Astrocyte (in vitro differentiated cells and primary cell): ENCODE data around the gene HNRNPC. TPM values are rescaled to one million over a fixed set of nuclear protein-coding genes. Genes with fewer than 3 reads are reported as not detected.

Experiments used
- DNase-seq: peaks from one replicate; pipeline ENCODE4 v3.0.0-alpha.2; 2010; ENCODE audit warnings: low read depth
- FAIRE-seq: peaks from 2 replicates; lab custom pipeline; 2011; peaks lifted over from hg19 to GRCh38; lab: Jason Lieb, UNC
- H2AFZ ChIP-seq: 2 replicates; pipeline ENCODE4 v1.6.0; 2012; ENCODE audit warnings: low read depth, low read length, inconsistent platforms
- H3K27ac ChIP-seq: 2 replicates; pipeline ENCODE4 v1.5.1; 2011; ENCODE audit warnings: low read depth, low read length, inconsistent platforms
- H3K27me3 ChIP-seq: 2 replicates; pipeline ENCODE4 v1.6.0; 2011; ENCODE audit warnings: low read length, inconsistent platforms; ENCODE audit not compliant: insufficient read depth
- H3K36me3 ChIP-seq: 2 replicates; pipeline ENCODE4 v1.5.1; 2011; ENCODE audit warnings: low read length, inconsistent platforms; ENCODE audit not compliant: insufficient read depth
- H3K4me1 ChIP-seq: 2 replicates; pipeline ENCODE4 v1.5.1; 2011; ENCODE audit warnings: low read length, inconsistent platforms; ENCODE audit not compliant: insufficient read depth
- H3K4me2 ChIP-seq: 2 replicates; pipeline ENCODE4 v1.6.0; 2012; ENCODE audit warnings: low read length, inconsistent platforms
- H3K4me3 ChIP-seq: 2 replicates; pipeline ENCODE4 v1.5.1; 2011; ENCODE audit warnings: low read depth, mild to moderate bottlenecking, low read length, inconsistent platforms; ENCODE audit not compliant: insufficient read depth
- H3K79me2 ChIP-seq: 2 replicates; pipeline ENCODE4 v1.6.0; 2012; ENCODE audit warnings: mild to moderate bottlenecking, low read length, inconsistent platforms; ENCODE audit not compliant: insufficient read depth
- H3K9ac ChIP-seq: 2 replicates; pipeline ENCODE4 v1.6.0; 2012; ENCODE audit warnings: mild to moderate bottlenecking, low read length, inconsistent platforms
- H3K9me3 ChIP-seq: 2 replicates; pipeline ENCODE4 v1.5.1; 2012; ENCODE audit warnings: low read depth, mild to moderate bottlenecking, low read length, inconsistent platforms; ENCODE audit not compliant: insufficient read depth
- H4K20me1 ChIP-seq: 2 replicates; pipeline ENCODE4 v1.6.0; 2012; ENCODE audit warnings: low read length, inconsistent platforms; ENCODE audit not compliant: insufficient read depth
- H3K27ac Mint-ChIP-seq: one replicate; pipeline ENCODE4 v1.8.0; 2021; ENCODE audit warnings: mild to moderate bottlenecking, mixed read lengths; ENCODE audit not compliant: unreplicated experiment
- H3K27me3 Mint-ChIP-seq: one replicate; pipeline ENCODE4 v1.8.0; 2021; ENCODE audit warnings: low read depth, mixed read lengths; ENCODE audit not compliant: unreplicated experiment
- H3K36me3 Mint-ChIP-seq: one replicate; pipeline ENCODE4 v1.8.0; 2021; ENCODE audit warnings: low read depth, mixed read lengths; ENCODE audit not compliant: unreplicated experiment
- H3K4me1 Mint-ChIP-seq: one replicate; pipeline ENCODE4 v1.8.0; 2021; ENCODE audit warnings: low read depth, mixed read lengths; ENCODE audit not compliant: unreplicated experiment
- H3K4me3 Mint-ChIP-seq: one replicate; pipeline ENCODE4 v1.8.0; 2021; ENCODE audit warnings: mild to moderate bottlenecking, moderate library complexity, mixed read lengths; ENCODE audit not compliant: unreplicated experiment
- H3K9me3 Mint-ChIP-seq: one replicate; pipeline ENCODE4 v1.8.0; 2021; ENCODE audit warnings: mild to moderate bottlenecking, mixed read lengths; ENCODE audit not compliant: unreplicated experiment
- CTCF ChIP-seq: IDR thresholded peaks from 2 replicates; pipeline ENCODE4 v1.5.1; 2011; ENCODE audit warnings: low read depth, mild to moderate bottlenecking, inconsistent platforms, low read length, moderate library complexity; ENCODE audit not compliant: insufficient read depth
- EZH2 ChIP-seq: IDR thresholded peaks from 2 replicates; pipeline ENCODE4 v1.6.1; 2012; ENCODE audit warnings: mild to moderate bottlenecking, low read length, inconsistent platforms; ENCODE audit not compliant: insufficient read depth
- total RNA-seq: library from RNA; stranded (reverse); gene quantifications from 2 replicates; pipeline ENCODE4 v1.2.1, GENCODE V29; 2021

HNRNPC gene
- total RNA-seq, 1 donor from 2014 or later = 525 TPM

- Histone ChIP-seq H3K79me2 (peaks cover 100% of the 10 kb centered on the region), H4K20me1 (peaks cover 99% of the 10 kb centered on the region)
Observed at GRCh38 chr14:21238823-21239518, 30.3 kb downstream of the HNRNPC start.

GRCh38 chr14:21236948-21237797 is 32.1 kb downstream of the HNRNPC start:
- TF ChIP-seq EZH2 = no peak
- no peaks in the 10 kb centered on the region for H3K27me3 Mint-ChIP-seq
- H3K27ac ChIP-seq = no peak overlapping the region
- no peaks in the 10 kb centered on the region for H3K27me3 ChIP-seq
- H2AFZ ChIP-seq = no peak overlapping the region
- peaks cover 13% of the 10 kb centered on the region for H3K36me3 Mint-ChIP-seq
- H3K36me3 ChIP-seq = peaks cover 41% of the 10 kb centered on the region
- H3K79me2 ChIP-seq = peaks cover 100% of the 10 kb centered on the region
- H3K27ac Mint-ChIP-seq = no peak overlapping the region
- no peaks in the 10 kb centered on the region for H3K9me3 Mint-ChIP-seq
- peaks cover 3% of the 10 kb centered on the region for H3K4me1 ChIP-seq
- no peak overlapping the region for H3K9ac ChIP-seq
- DNase-seq (no peak), FAIRE-seq (no peak)
- no peak overlapping the region for H3K4me3 Mint-ChIP-seq
- H3K4me1 Mint-ChIP-seq = peaks cover 41% of the 10 kb centered on the region
- H3K9me3 ChIP-seq = no peaks in the 10 kb centered on the region
- no peak overlapping the region for H3K4me3 ChIP-seq
- no peak overlapping the region for H3K4me2 ChIP-seq
- H4K20me1 ChIP-seq = peaks cover 99% of the 10 kb centered on the region

More at GRCh38 chr14:21238823-21239518, 30.3 kb downstream of the HNRNPC start:
- Histone ChIP-seq H3K27me3 (no peaks in the 10 kb centered on the region), H3K4me3 (no peak overlapping the region), H3K27ac (no peak overlapping the region), H3K4me2 (no peak overlapping the region), H3K4me1 (peaks cover 3% of the 10 kb centered on the region), H3K9ac (no peak overlapping the region), H2AFZ (no peak overlapping the region), H3K36me3 (peaks cover 45% of the 10 kb centered on the region), H3K9me3 (no peaks in the 10 kb centered on the region)
- peaks cover 38% of the 10 kb centered on the region for H3K4me1 Mint-ChIP-seq
- H3K4me3 Mint-ChIP-seq = no peak overlapping the region
- H3K36me3 Mint-ChIP-seq = peaks cover 11% of the 10 kb centered on the region
- H3K27me3 Mint-ChIP-seq = no peaks in the 10 kb centered on the region
- no peak overlapping the region for H3K27ac Mint-ChIP-seq
- no peaks in the 10 kb centered on the region for H3K9me3 Mint-ChIP-seq
- DNase-seq (no peak), FAIRE-seq (no peak)
- TF ChIP-seq CTCF (no peak), EZH2 (no peak)

GRCh38 chr14:21234112-21234511 is 35.1 kb downstream of the HNRNPC start:
- Mint-ChIP-seq H3K36me3 (peaks cover 12% of the 10 kb centered on the region), H3K4me1 (peaks cover 38% of the 10 kb centered on the region), H3K27me3 (no peaks in the 10 kb centered on the region), H3K9me3 (no peaks in the 10 kb centered on the region), H3K4me3 (no peak overlapping the region), H3K27ac (no peak overlapping the region)
- H3K36me3 ChIP-seq = peaks cover 63% of the 10 kb centered on the region
- no peaks in the 10 kb centered on the region for H3K9me3 ChIP-seq
- no peak overlapping the region for H3K4me2 ChIP-seq
- H3K9ac ChIP-seq = no peak overlapping the region
- H3K27me3 ChIP-seq = no peaks in the 10 kb centered on the region
- H2AFZ ChIP-seq = no peak overlapping the region
- H4K20me1 ChIP-seq = peaks cover 98% of the 10 kb centered on the region
- DNase-seq (no peak), FAIRE-seq (no peak)
- peaks cover 100% of the 10 kb centered on the region for H3K79me2 ChIP-seq
- H3K4me3 ChIP-seq = no peak overlapping the region
- TF ChIP-seq EZH2 (no peak), CTCF (no peak)
- H3K27ac ChIP-seq = no peak overlapping the region
- no peaks in the 10 kb centered on the region for H3K4me1 ChIP-seq
